IMR-90 (cell line): ENCODE data around the gene ULBP1. TPM values are rescaled to one million over a fixed set of nuclear protein-coding genes. Genes with fewer than 3 reads are reported as not detected.
A peak's percentile ranks its signal among the peaks of the same experiment; 100 is the strongest.

Experiments
- ATAC-seq: fragments of 200-7000 bp; cut with Tn5 transposase; 2 replicates; pipeline ENCODE4 v1.9.1; 2020; ENCODE audit warnings: low read depth, mild to moderate bottlenecking, moderate library complexity
- BruUV-seq: library from RNA; stranded (reverse); fragments of 400-500 nt; replicated peaks from 2 replicates; lab custom pipeline; 2021; lab: Mats Ljungman, UMichigan
- CTCF ChIA-PET: fragments of 300-600 bp; formaldehyde crosslinking; extraction: SDS; loops from one replicate; lab custom pipeline; 2021; ENCODE audit warnings: antibody characterized with exemption; lab: Yijun Ruan, JAX
- POLR2A ChIA-PET: fragments of 300-600 bp; sonication (Branson Sonifier 250); formaldehyde crosslinking; loops from one replicate; lab custom pipeline; 2022; ENCODE audit warnings: antibody characterized with exemption; ENCODE audit not compliant: unreplicated experiment; lab: Charles Lee
- DNase-seq: peaks from one replicate; pipeline ENCODE4 v3.0.0; 2013
- H2AFZ ChIP-seq: replicated peaks from 2 replicates; pipeline ENCODE3; 2013; ENCODE audit warnings: low read length, mild to moderate bottlenecking; ENCODE audit not compliant: poor library complexity
- H2AK5ac ChIP-seq: 2 replicates; pipeline ENCODE4 v1.6.1; 2013; ENCODE audit warnings: low read depth, low read length, inconsistent platforms
- H2AK9ac ChIP-seq: replicated peaks from 2 replicates; pipeline ENCODE3; 2013; ENCODE audit warnings: mild to moderate bottlenecking, low read depth, low read length, moderate library complexity; ENCODE audit not compliant: poor library complexity
- H2BK120ac ChIP-seq: 2 replicates; pipeline ENCODE4 v1.6.1; 2013; ENCODE audit warnings: low read depth, low read length, inconsistent platforms
- H2BK15ac ChIP-seq: 3 replicates; pipeline ENCODE4 v1.6.1; 2013; ENCODE audit warnings: low read depth, low read length, inconsistent platforms
- H2BK20ac ChIP-seq: 2 replicates; pipeline ENCODE4 v1.6.1; 2013; ENCODE audit warnings: low read depth, mild to moderate bottlenecking, inconsistent platforms, low read length, moderate library complexity
- H2BK5ac ChIP-seq: 2 replicates; pipeline ENCODE4 v1.6.1; 2013; ENCODE audit warnings: mild to moderate bottlenecking, low read depth, low read length, inconsistent platforms; ENCODE audit not compliant: poor library complexity, severe bottlenecking
- H3K14ac ChIP-seq: replicated peaks from 2 replicates; pipeline ENCODE4 v1.6.1; 2013; ENCODE audit warnings: low read depth, low read length, inconsistent platforms
- H3K18ac ChIP-seq: 2 replicates; pipeline ENCODE4 v1.6.1; 2013; ENCODE audit warnings: low read depth, low read length, control low read depth
- H3K23ac ChIP-seq: 2 replicates; pipeline ENCODE4 v1.6.1; 2013; ENCODE audit warnings: low read depth, low read length, inconsistent platforms
- H3K27ac ChIP-seq: 2 replicates; pipeline ENCODE4 v1.5.1; 2013; ENCODE audit warnings: mild to moderate bottlenecking, control low read depth, low read length; ENCODE audit not compliant: insufficient read depth
- H3K27me3 ChIP-seq: 2 replicates; pipeline ENCODE4 v1.6.1; 2013; ENCODE audit warnings: low read length; ENCODE audit not compliant: control insufficient read depth, insufficient read depth
- H3K36me3 ChIP-seq: 2 replicates; pipeline ENCODE4 v1.6.1; 2013; ENCODE audit warnings: low read length, mixed read lengths; ENCODE audit not compliant: control insufficient read depth, insufficient read depth
- H3K4ac ChIP-seq: 2 replicates; pipeline ENCODE4 v1.6.1; 2013; ENCODE audit warnings: low read depth, low read length, inconsistent platforms
- H3K4me1 ChIP-seq: 2 replicates; pipeline ENCODE4 v1.6.1; 2013; ENCODE audit warnings: low read length, mixed read lengths; ENCODE audit not compliant: control insufficient read depth, insufficient read depth
- H3K4me2 ChIP-seq: 2 replicates; pipeline ENCODE4 v1.6.1; 2013; ENCODE audit warnings: low read depth, mild to moderate bottlenecking, control low read depth, low read length, moderate library complexity
- H3K4me3 ChIP-seq: 2 replicates; pipeline ENCODE4 v1.5.1; 2013; ENCODE audit warnings: low read depth, mild to moderate bottlenecking, control low read depth, low read length, moderate library complexity; ENCODE audit not compliant: insufficient read depth
- H3K56ac ChIP-seq: 2 replicates; pipeline ENCODE4 v1.6.1; 2013; ENCODE audit warnings: low read length, inconsistent platforms; ENCODE audit not compliant: insufficient read depth; ENCODE audit errors: extremely low read depth
- H3K79me1 ChIP-seq, 2 experiments: 2 replicates each; pipeline ENCODE4 v1.6.1; 2013; ENCODE audit warnings: low read length in 2 of 2, inconsistent platforms in 1 of 2, low read depth in 1 of 2
- H3K9ac ChIP-seq: 2 replicates; pipeline ENCODE4 v1.6.1; 2013; ENCODE audit warnings: low read depth, low read length, control low read depth
- H3K9me1 ChIP-seq: 2 replicates; pipeline ENCODE4 v1.6.1; 2013; ENCODE audit warnings: low read length, inconsistent platforms; ENCODE audit not compliant: insufficient read depth
- H3K9me3 ChIP-seq: 2 replicates; pipeline ENCODE4 v1.6.1; 2013; ENCODE audit warnings: low read length; ENCODE audit not compliant: control insufficient read depth, insufficient read depth
- H4K20me1 ChIP-seq: 2 replicates; pipeline ENCODE4 v1.6.1; 2013; ENCODE audit warnings: low read length, inconsistent platforms; ENCODE audit not compliant: insufficient read depth
- H4K5ac ChIP-seq: 2 replicates; pipeline ENCODE4 v1.6.1; 2013; ENCODE audit warnings: mild to moderate bottlenecking, low read depth, low read length, control low read depth
- H4K8ac ChIP-seq, 2 experiments: 2 replicates each; pipeline ENCODE4 v1.6.1; 2013; ENCODE audit warnings: low read depth in 2 of 2, low read length in 2 of 2, control low read depth in 1 of 2, inconsistent platforms in 1 of 2
- H4K91ac ChIP-seq: 2 replicates; pipeline ENCODE4 v1.6.1; 2013; ENCODE audit warnings: low read depth, low read length, inconsistent platforms; ENCODE audit not compliant: insufficient read depth
- BHLHE40 ChIP-seq: fragments of 150-350 bp; IDR thresholded peaks from 2 replicates; pipeline ENCODE4 v1.6.1; 2016; ENCODE audit warnings: mild to moderate bottlenecking, low read depth, low read length
- CEBPB ChIP-seq: IDR thresholded peaks from 2 replicates; pipeline ENCODE4 v1.6.1; 2012; ENCODE audit warnings: low read depth, low read length, improper control_type of control experiment
- CHD1 ChIP-seq: IDR thresholded peaks from 2 replicates; pipeline ENCODE4 v1.6.1; 2012; ENCODE audit warnings: low read depth, low read length, improper control_type of control experiment
- CTCF ChIP-seq: conservative IDR thresholded peaks from 2 replicates; pipeline ENCODE4 v1.5.1; 2012; ENCODE audit warnings: mild to moderate bottlenecking, low read depth, low read length, improper control_type of control experiment
- ELK1 ChIP-seq: fragments of 150-350 bp; IDR thresholded peaks from 2 replicates; pipeline ENCODE4 v1.6.1; 2016; ENCODE audit warnings: low read depth, mild to moderate bottlenecking, low read length, moderate library complexity, borderline replicate concordance
- MAFK ChIP-seq: IDR thresholded peaks from 2 replicates; pipeline ENCODE4 v1.6.1; 2012; ENCODE audit warnings: low read depth, low read length, improper control_type of control experiment
- MAZ ChIP-seq: IDR thresholded peaks from 2 replicates; pipeline ENCODE4 v1.6.1; 2012; ENCODE audit warnings: low read depth, mild to moderate bottlenecking, low read length, improper control_type of control experiment, moderate library complexity, borderline replicate concordance
- MXI1 ChIP-seq: IDR thresholded peaks from 2 replicates; pipeline ENCODE4 v1.6.1; 2012; ENCODE audit warnings: low read depth, mild to moderate bottlenecking, low read length, moderate library complexity, borderline replicate concordance
- NFE2L2 ChIP-seq: fragments of 150-350 bp; IDR thresholded peaks from 2 replicates; pipeline ENCODE4 v1.6.1; 2016; ENCODE audit warnings: low read depth, mild to moderate bottlenecking, low read length
- POLR2A ChIP-seq: IDR thresholded peaks from 2 replicates; pipeline ENCODE4 v1.6.1; 2012; ENCODE audit warnings: mild to moderate bottlenecking, low read depth, low read length
- RAD21 ChIP-seq: IDR thresholded peaks from 2 replicates; pipeline ENCODE4 v1.6.1; 2012; ENCODE audit warnings: low read length, improper control_type of control experiment
- RCOR1 ChIP-seq: IDR thresholded peaks from 2 replicates; pipeline ENCODE4 v1.6.1; 2012; ENCODE audit warnings: mild to moderate bottlenecking, low read length, improper control_type of control experiment; ENCODE audit not compliant: insufficient replicate concordance
- RFX5 ChIP-seq: IDR thresholded peaks from 2 replicates; pipeline ENCODE4 v1.8.0; 2012; ENCODE audit warnings: low read depth, mild to moderate bottlenecking, low read length, moderate library complexity
- SMC3 ChIP-seq: fragments of 150-350 bp; IDR thresholded peaks from 2 replicates; pipeline ENCODE4 v1.6.1; 2016; ENCODE audit warnings: low read depth, mild to moderate bottlenecking, antibody characterized with exemption, low read length, moderate library complexity
- USF2 ChIP-seq: fragments of 150-350 bp; IDR thresholded peaks from 2 replicates; pipeline ENCODE4 v1.6.1; 2017; ENCODE audit warnings: mild to moderate bottlenecking, antibody characterized with exemption, low read length, low read depth
- WGBS, 2 experiments: methylation state at CpG; one replicate each; pipeline versions ENCODE4 v1.1.5 to v1.1.7; 2013; ENCODE audit warnings: missing lambda C conversion rate in 2 of 2; ENCODE audit not compliant: insufficient read length in 1 of 2; ENCODE audit errors: extremely low coverage in 2 of 2; 5-methylcytosine and 5-hydroxymethylcytosine counted together
- dilution Hi-C: fragments of 300-500 bp; cut with HindIII; formaldehyde crosslinking; loops from one replicate; pipeline ENCODE4 v1.14.3; 2018; ENCODE audit warnings: low sequenced_read_pairs; ENCODE audit not compliant: unreplicated experiment
- in situ Hi-C: fragments of 300-500 bp; cut with MboI; formaldehyde crosslinking; loops from 3 replicates; pipeline ENCODE4 v1.14.3; 2019; ENCODE audit warnings: low sequenced_read_pairs, inconsistent platforms, mixed read lengths
- intact Hi-C: fragments of 100-400 bp; cut with micrococcal nuclease; formaldehyde crosslinking; loops from 2 replicates; pipeline ENCODE4 v1.10.0; 2022
- polyA plus RNA-seq, 3 experiments: library from polyadenylated mRNA; depleted of rRNA; stranded (reverse); fragments of >200 nt; gene quantifications; 2 replicates each; pipeline ENCODE4 v1.2.3, GENCODE V29; 2012; ENCODE audit warnings: low replicate concordance in 1 of 3
- total RNA-seq: library from RNA; depleted of rRNA; stranded (reverse); fragments of >200 nt; gene quantifications from 2 replicates; pipeline ENCODE4 v1.2.3, GENCODE V29; 2012

The ULBP1 gene
- total and polyA plus RNA-seq, 2 of the 4 experiments (the other 2 are of a cell fraction), result 0.18 to 0.87 TPM

GRCh38 chr6:149988550-149989346 lies 25.0 kb downstream of the ULBP1 start:
- no peak overlapping the region for H3K27ac ChIP-seq
- no peak overlapping the region for H3K9ac ChIP-seq
- intact Hi-C loops, result no loop called here
- no peak overlapping the region for H2BK15ac ChIP-seq
- H2AK9ac ChIP-seq, result no peak overlapping the region
- no peaks in the 10 kb centered on the region for H3K36me3 ChIP-seq
- H2AFZ ChIP-seq, result peak overlapping the region; percentile 23
- no peak overlapping the region for H3K56ac ChIP-seq
- H2BK120ac ChIP-seq, result no peak overlapping the region
- dilution Hi-C loops, result no loop called here
- CTCF ChIA-PET, result no interaction called here
- H2BK20ac ChIP-seq, result no peak overlapping the region
- H3K27me3 ChIP-seq, result peaks cover 72% of the 10 kb centered on the region
- no peak overlapping the region for H3K4ac ChIP-seq
- H2BK5ac ChIP-seq, result no peak overlapping the region
- no peak overlapping the region for H3K14ac ChIP-seq
- H3K4me3 ChIP-seq, result no peak overlapping the region
- BruUV-seq, result no TSS peak
- POLR2A ChIA-PET, result no interaction called here
- H3K23ac ChIP-seq, result no peak overlapping the region
- no peak overlapping the region for H4K91ac ChIP-seq
- no peak overlapping the region for H3K18ac ChIP-seq
- no peaks in the 10 kb centered on the region; the same call in 1 of the 2 replicates for H4K20me1 ChIP-seq
- no peak overlapping the region for H4K8ac ChIP-seq
- H2AK5ac ChIP-seq, result no peak overlapping the region
- in situ Hi-C loops, result no loop called here
- no peaks in the 10 kb centered on the region for H3K9me1 ChIP-seq
- H3K4me2 ChIP-seq, result no peak overlapping the region
- H3K4me1 ChIP-seq, result no peaks in the 10 kb centered on the region
- H3K9me3 ChIP-seq, result peaks cover 19% of the 10 kb centered on the region
- no peaks in the 10 kb centered on the region for H3K79me1 ChIP-seq
- no peak for DNase-seq
- ATAC-seq, result no peak
- H4K5ac ChIP-seq, result no peak overlapping the region
- WGBS, 2 experiments, result 14% methylated on average over 3 of the region's 17 CpGs; no CpG with 5 or more reads in 1 of the 2 experiments
- TF ChIP-seq BHLHE40 (no peak), POLR2A (no peak), RCOR1 (no peak), RAD21 (no peak), MAFK (no peak), NFE2L2 (no peak), CEBPB (no peak), MAZ (no peak), MXI1 (no peak), ELK1 (no peak), CHD1 (no peak), CTCF (no peak), RFX5 (no peak), USF2 (no peak), SMC3 (no peak)
